Right renal pelvis (tissue), 4 donors: ENCODE measurements around the gene MAG. TPM values are rescaled to one million over a fixed set of nuclear protein-coding genes. Genes with fewer than 3 reads are reported as not detected.
"Not testable (repeated sequence)": the region's sequence is repeated elsewhere in the genome, so short reads cannot be mapped to it uniquely, and the experiment has no call there.

Experiments
- DNase-seq, 4 donors: peaks; one replicate each; pipeline ENCODE4 v3.0.0-alpha.2; 2013; ENCODE audit warnings: low read depth in 4 of 4, low spot score in 3 of 4, missing footprints in 1 of 4
- polyA plus RNA-seq, 4 donors: library from polyadenylated mRNA; unstranded; fragments of 120-200 nt; gene quantifications; one replicate each; pipeline ENCODE4 v1.2.1, GENCODE V29; 2013; ENCODE audit not compliant: insufficient read length in 4 of 4

The MAG gene
- polyA plus RNA-seq, 4 donors, result 2.4 to 13.5 (median 2.8) TPM

GRCh38 chr19:35355791-35356460, 64.0 kb downstream of the MAG start:
- no peak for DNase-seq

DNA sequence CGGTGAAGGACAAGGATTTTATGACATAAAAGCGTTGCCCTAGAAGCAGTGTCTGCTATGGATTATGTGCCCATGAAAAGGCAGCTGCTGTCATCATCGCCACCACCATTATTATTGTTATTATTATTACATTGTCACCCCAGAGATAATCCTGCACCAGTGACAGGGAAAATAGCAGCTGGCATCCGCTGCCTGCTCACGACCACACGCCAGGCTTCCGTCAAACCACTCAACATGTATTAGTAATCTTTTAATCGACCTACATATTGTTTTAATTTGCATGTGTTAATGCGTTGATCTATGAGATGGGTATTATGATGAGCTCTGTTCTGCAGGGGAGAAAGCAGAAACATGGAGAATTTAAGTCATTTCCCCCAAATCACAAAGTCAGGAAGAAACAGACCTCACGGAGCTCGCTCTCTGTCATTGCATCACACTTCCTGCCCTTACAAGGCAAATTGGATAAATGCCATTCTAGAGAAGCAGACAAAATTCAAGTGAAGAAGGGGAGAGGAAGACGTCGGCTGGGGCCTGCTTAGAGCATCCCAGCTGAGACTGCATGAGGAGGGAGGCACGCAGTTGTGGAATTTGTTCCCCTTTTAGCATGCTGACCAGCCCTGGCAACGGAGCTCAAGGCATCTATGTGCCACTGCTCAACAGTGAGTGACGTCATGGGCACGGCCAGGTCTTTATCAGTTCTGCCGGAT, 66.1 kb downstream of the MAG start, which contains the start of gene FFAR3:
FFAR3 (plus strand) TSS at position 594 of the 707 bp plus-strand sequence. CDS start 431 bp downstream, outside the sequence.
- no peak for DNase-seq

DNA sequence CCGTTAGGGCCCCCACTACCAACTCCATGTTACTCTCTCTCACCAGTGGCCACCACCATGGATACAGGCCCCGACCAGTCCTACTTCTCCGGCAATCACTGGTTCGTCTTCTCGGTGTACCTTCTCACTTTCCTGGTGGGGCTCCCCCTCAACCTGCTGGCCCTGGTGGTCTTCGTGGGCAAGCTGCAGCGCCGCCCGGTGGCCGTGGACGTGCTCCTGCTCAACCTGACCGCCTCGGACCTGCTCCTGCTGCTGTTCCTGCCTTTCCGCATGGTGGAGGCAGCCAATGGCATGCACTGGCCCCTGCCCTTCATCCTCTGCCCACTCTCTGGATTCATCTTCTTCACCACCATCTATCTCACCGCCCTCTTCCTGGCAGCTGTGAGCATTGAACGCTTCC, 66.9 kb downstream of the MAG start:
- not testable (repeated sequence) for DNase-seq

- DNase-seq, result not testable (repeated sequence)
Measured at GRCh38 chr19:35359395-35359794, 67.4 kb downstream of the MAG start.

- DNase-seq, result not testable (repeated sequence)
Measured at GRCh38 chr19:35360081-35360480, 68.1 kb downstream of the MAG start.

DNA sequence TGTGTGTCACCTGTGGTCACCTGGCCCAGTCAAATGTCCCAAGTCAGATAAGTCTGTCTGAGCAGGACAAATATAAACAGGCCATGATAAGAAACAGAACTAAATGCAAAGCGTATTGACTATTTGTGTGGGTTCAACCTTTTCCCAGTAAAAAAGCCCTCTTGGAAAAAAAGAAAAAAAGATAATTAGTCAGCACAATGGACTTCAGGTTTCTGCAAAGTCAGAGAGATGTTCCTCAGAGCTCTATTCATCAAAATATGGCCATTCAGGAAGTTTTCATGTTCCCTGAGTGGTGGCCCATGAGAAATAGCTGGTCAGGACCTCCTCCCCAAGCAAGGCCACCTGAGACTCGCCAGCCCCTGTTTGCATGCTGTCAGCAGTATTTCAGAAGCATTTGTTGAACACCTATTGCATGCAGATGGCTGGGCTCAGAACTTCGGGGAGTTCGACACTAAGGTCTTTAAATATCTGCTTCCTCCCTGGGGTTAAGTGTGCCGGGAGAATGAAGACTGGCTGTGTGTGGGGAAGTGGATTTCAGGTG, 69.0 kb downstream of the MAG start:
- no peak for DNase-seq

GRCh38 chr19:35362261-35363000, 70.5 kb downstream of the MAG start:
- no peak for DNase-seq

DNA sequence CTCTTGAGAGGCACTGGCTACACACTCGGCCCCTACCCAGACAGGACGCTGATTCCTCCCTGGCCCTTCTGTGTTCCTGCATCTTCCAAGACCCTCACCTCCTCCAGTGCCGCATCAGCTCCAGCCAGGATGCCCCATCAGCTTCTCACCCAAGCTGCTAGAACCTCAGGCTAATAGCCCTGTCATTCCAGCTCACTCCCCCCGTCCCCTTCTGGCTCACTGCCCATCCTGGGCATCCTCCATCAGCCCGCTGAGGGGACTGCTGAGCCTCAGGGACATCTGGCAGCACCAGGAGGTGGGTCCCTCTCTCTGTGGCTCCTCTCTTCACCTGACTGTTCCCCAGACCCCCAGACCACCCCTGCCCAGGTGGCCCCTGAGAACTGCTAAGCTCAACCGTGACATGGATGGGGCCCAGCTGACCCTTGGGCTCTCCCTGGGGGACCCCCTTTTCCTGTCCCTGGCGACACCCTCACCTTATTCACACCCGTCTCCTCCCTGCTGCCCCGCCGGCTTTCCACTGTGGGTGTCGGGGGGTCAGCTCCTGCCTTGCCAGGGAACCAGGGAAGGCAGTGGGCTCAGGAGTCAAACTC, 71.1 kb downstream of the MAG start:
- DNase-seq, result no peak

Other genes with a start within 250 kb of the MAG start
- 10 to 100 TPM; 10.2 to 37.3 (median 20.9) TPM for gene FXYD3, start 176.3 kb upstream of the MAG start, polyA plus RNA-seq
- 1 to 10 TPM; 2.0 to 4.9 (median 3.2) TPM for gene LGI4, start 157.1 kb upstream of the MAG start, polyA plus RNA-seq
- gene FXYD1, start 153.3 kb upstream of the MAG start, polyA plus RNA-seq, result 10 to 100 TPM; 20.6 to 33.0 (median 23.7) TPM
- gene FXYD7, start 148.9 kb upstream of the MAG start, polyA plus RNA-seq, result 1 to 10 TPM in 3 of 4 donors, under 1 TPM in 1; 0.61 to 1.5 (median 1.2) TPM
- gene FXYD5, start 137.4 kb upstream of the MAG start, polyA plus RNA-seq, result 10 to 100 TPM; 17.6 to 39.1 (median 26.6) TPM
- not detected for gene FAM187B, start 63.4 kb upstream of the MAG start, polyA plus RNA-seq
- gene LSR, start 43.2 kb upstream of the MAG start, polyA plus RNA-seq, result 10 to 100 TPM; 52.3 to 69.7 (median 52.8) TPM
- 100 to 1,000 TPM; 149 to 179 (median 162) TPM for gene USF2, start 23.2 kb upstream of the MAG start, polyA plus RNA-seq
- under 1 TPM; 0.12 to 0.39 (median 0.18) TPM for gene HAMP, start 9.6 kb upstream of the MAG start, polyA plus RNA-seq
- gene CD22, start 37.0 kb downstream of the MAG start, polyA plus RNA-seq, result 10 to 100 TPM in 2 of 4 donors, 1 to 10 TPM in 2; 6.6 to 31.5 (median 9.0) TPM
- gene FFAR1, start 55.7 kb downstream of the MAG start, polyA plus RNA-seq, result under 1 TPM; 0.22 to 0.57 (median 0.33) TPM
- under 1 TPM in 3 of 4 donors, not detected in 1; 0.10 to 0.30 (median 0.25) TPM for gene FFAR3, start 66.3 kb downstream of the MAG start, polyA plus RNA-seq
- not detected for gene GPR42, start 78.9 kb downstream of the MAG start, polyA plus RNA-seq
- gene FFAR2, start 156.1 kb downstream of the MAG start, polyA plus RNA-seq, result under 1 TPM; 0.21 to 0.37 (median 0.33) TPM
- under 1 TPM; 0.44 to 0.87 (median 0.63) TPM for gene KRTDAP, start 198.3 kb downstream of the MAG start, polyA plus RNA-seq
- gene DMKN, start 221.5 kb downstream of the MAG start, polyA plus RNA-seq, result 10 to 100 TPM; 76.2 to 91.6 (median 82.7) TPM
- under 1 TPM in 2 of 4 donors, not detected in 2; 0.04 to 0.14 TPM for gene SBSN, start 236.2 kb downstream of the MAG start, polyA plus RNA-seq
- gene GAPDHS, start 241.3 kb downstream of the MAG start, polyA plus RNA-seq, result not detected